Liver (tissue), 9 donors: Measurements from ENCODE around the gene SNX20. TPM values are rescaled to one million over a fixed set of nuclear protein-coding genes. Genes with fewer than 3 reads are reported as not detected.
A peak's percentile ranks its signal among the peaks of the same experiment; 100 is the strongest.

Experiments used
- DNase-seq: peaks from one replicate; pipeline ENCODE4 v3.0.0-alpha.2; 2017; ENCODE audit warnings: low spot score
- H3K27ac ChIP-seq, 2 donors: one replicate each; pipeline ENCODE4 v1.7.0; 2013; ENCODE audit warnings: inconsistent platforms in 2 of 2, low read length in 2 of 2, control low read depth in 1 of 2, low read depth in 1 of 2, mild to moderate bottlenecking in 1 of 2
- H3K27me3 ChIP-seq, 4 donors: one replicate each; pipeline versions ENCODE4 v1.6.1 to v1.7.0; 2013; ENCODE audit warnings: low read length in 3 of 4, inconsistent platforms in 1 of 4, mild to moderate bottlenecking in 1 of 4, moderate library complexity in 1 of 4; ENCODE audit not compliant: control insufficient read depth in 4 of 4, insufficient read depth in 4 of 4
- H3K36me3 ChIP-seq, 4 donors: one replicate each; pipeline versions ENCODE4 v1.6.1 to v1.7.0; 2013; ENCODE audit warnings: low read length in 3 of 4, mild to moderate bottlenecking in 3 of 4, low read depth in 1 of 4, moderate library complexity in 1 of 4; ENCODE audit not compliant: control insufficient read depth in 4 of 4, insufficient read depth in 3 of 4
- H3K4me1 ChIP-seq, 4 donors: one replicate each; pipeline versions ENCODE4 v1.6.1 to v1.7.0; 2013; ENCODE audit warnings: low read length in 3 of 4, mild to moderate bottlenecking in 3 of 4, moderate library complexity in 1 of 4; ENCODE audit not compliant: control insufficient read depth in 4 of 4, insufficient read depth in 4 of 4
- H3K4me3 ChIP-seq, 3 donors: one replicate each; pipeline versions ENCODE4 v1.6.1 to v1.7.0; 2013; ENCODE audit warnings: low read length in 3 of 3, control low read depth in 1 of 3, low read depth in 1 of 3, mild to moderate bottlenecking in 1 of 3
- H3K9ac ChIP-seq, 2 donors: one replicate each; pipeline ENCODE4 v1.7.0; 2013; ENCODE audit warnings: low read length in 2 of 2, mild to moderate bottlenecking in 2 of 2, moderate library complexity in 2 of 2, control low read depth in 1 of 2, low read depth in 1 of 2
- H3K9me3 ChIP-seq, 4 donors: one replicate each; pipeline versions ENCODE4 v1.6.1 to v1.7.0; 2013; ENCODE audit warnings: low read length in 3 of 4; ENCODE audit not compliant: control insufficient read depth in 4 of 4
- CTCF ChIP-seq: fragments of 150-350 bp; IDR thresholded peaks from 2 replicates; pipeline ENCODE4 v1.5.1; 2017; ENCODE audit warnings: improper control_type of control experiment, low read depth, low read length; ENCODE audit not compliant: missing input control
- EGR1 ChIP-seq, 2 donors: IDR thresholded peaks; 2 replicates each; pipeline ENCODE4 v1.6.1; 2016 to 2018; ENCODE audit warnings: antibody characterized with exemption in 2 of 2, low read depth in 2 of 2
- FOXA2 ChIP-seq: IDR thresholded peaks from 2 replicates; pipeline ENCODE4 v1.6.1; 2016; ENCODE audit warnings: antibody characterized with exemption
- GABPA ChIP-seq, 2 donors: IDR thresholded peaks in 1 of 2; conservative IDR thresholded peaks in 1 of 2; 2 replicates each; pipeline ENCODE4 v1.6.1; 2016; ENCODE audit warnings: antibody characterized with exemption in 2 of 2, mild to moderate bottlenecking in 1 of 2, moderate library complexity in 1 of 2
- HNF4A ChIP-seq, 2 donors: conservative IDR thresholded peaks; 2 replicates each; pipeline ENCODE4 v1.6.1; 2016; ENCODE audit warnings: antibody characterized with exemption in 2 of 2, mild to moderate bottlenecking in 2 of 2
- HNF4G ChIP-seq: IDR thresholded peaks from 2 replicates; pipeline ENCODE4 v1.6.1; 2016; ENCODE audit warnings: antibody characterized with exemption
- JUND ChIP-seq, 2 donors: IDR thresholded peaks; 2 replicates each; pipeline ENCODE4 v1.6.1; 2016; ENCODE audit warnings: antibody characterized with exemption in 2 of 2
- MAX ChIP-seq: IDR thresholded peaks from 2 replicates; pipeline ENCODE4 v1.6.1; 2016; ENCODE audit warnings: antibody characterized with exemption
- NR2F2 ChIP-seq: IDR thresholded peaks from 2 replicates; pipeline ENCODE4 v1.6.1; 2016; ENCODE audit warnings: antibody characterized with exemption
- RAD21 ChIP-seq, 2 donors: IDR thresholded peaks; 2 replicates each; pipeline ENCODE4 v1.6.1; 2016; ENCODE audit warnings: antibody characterized with exemption in 2 of 2, mild to moderate bottlenecking in 2 of 2
- RXRA ChIP-seq, 2 donors: IDR thresholded peaks; 2 replicates each; pipeline ENCODE4 v1.6.1; 2017 to 2018; ENCODE audit warnings: antibody characterized with exemption in 2 of 2, mild to moderate bottlenecking in 1 of 2
- SP1 ChIP-seq: IDR thresholded peaks from 2 replicates; pipeline ENCODE4 v1.6.1; 2018; ENCODE audit warnings: antibody characterized with exemption, mild to moderate bottlenecking
- TAF1 ChIP-seq: conservative IDR thresholded peaks from 2 replicates; pipeline ENCODE4 v1.6.1; 2016; ENCODE audit warnings: antibody characterized with exemption, mild to moderate bottlenecking
- YY1 ChIP-seq: IDR thresholded peaks from 2 replicates; pipeline ENCODE4 v1.6.1; 2016; ENCODE audit warnings: antibody characterized with exemption, mild to moderate bottlenecking
- WGBS: extraction: QIAGEN DNeasy Blood & Tissue Kit; methylation state at CpG from one replicate; pipeline ENCODE4 v1.1.7; 2013; 5-methylcytosine and 5-hydroxymethylcytosine counted together
- polyA plus RNA-seq, 2 donors: library from polyadenylated mRNA; stranded (reverse) in 1 of 2; unstranded in 1 of 2; fragments of 200-250 nt in 1 of 2; fragments of >200 nt in 1 of 2; fragmentation: Nextera tagmentation in 1 of 2; extraction: Ambion mirVana in 1 of 2; gene quantifications; one replicate each; pipeline versions ENCODE4 v1.2.1 to v1.2.3, GENCODE V29; 2013 to 2015
- total RNA-seq, 2 donors: library from RNA; depleted of rRNA; stranded (reverse); fragments of >200 nt; gene quantifications; one replicate each; pipeline ENCODE4 v1.2.3, GENCODE V29; 2014
- TF ChIP-seq, protein P1 (sequence below): IDR thresholded peaks from 2 replicates; pipeline ENCODE4 v1.6.1; 2016; ENCODE audit warnings: antibody characterized with exemption
- TF ChIP-seq, protein P2 (sequence below): IDR thresholded peaks from 2 replicates; pipeline ENCODE4 v1.6.1; 2016; ENCODE audit warnings: antibody characterized with exemption
- TF ChIP-seq, protein P3 (sequence below): IDR thresholded peaks from 2 replicates; pipeline ENCODE4 v1.6.1; 2016; ENCODE audit warnings: antibody characterized with exemption, mild to moderate bottlenecking
- donor health status: healthy.
- donor health status: healthy.
- donor health status: healthy.
- donor health status: healthy.
- donor health status: healthy.

Gene SNX20
- 1 to 10 TPM; 1.3 to 3.5 TPM for total RNA-seq
- under 1 TPM; 0.40 to 0.70 TPM for polyA plus RNA-seq

DNA sequence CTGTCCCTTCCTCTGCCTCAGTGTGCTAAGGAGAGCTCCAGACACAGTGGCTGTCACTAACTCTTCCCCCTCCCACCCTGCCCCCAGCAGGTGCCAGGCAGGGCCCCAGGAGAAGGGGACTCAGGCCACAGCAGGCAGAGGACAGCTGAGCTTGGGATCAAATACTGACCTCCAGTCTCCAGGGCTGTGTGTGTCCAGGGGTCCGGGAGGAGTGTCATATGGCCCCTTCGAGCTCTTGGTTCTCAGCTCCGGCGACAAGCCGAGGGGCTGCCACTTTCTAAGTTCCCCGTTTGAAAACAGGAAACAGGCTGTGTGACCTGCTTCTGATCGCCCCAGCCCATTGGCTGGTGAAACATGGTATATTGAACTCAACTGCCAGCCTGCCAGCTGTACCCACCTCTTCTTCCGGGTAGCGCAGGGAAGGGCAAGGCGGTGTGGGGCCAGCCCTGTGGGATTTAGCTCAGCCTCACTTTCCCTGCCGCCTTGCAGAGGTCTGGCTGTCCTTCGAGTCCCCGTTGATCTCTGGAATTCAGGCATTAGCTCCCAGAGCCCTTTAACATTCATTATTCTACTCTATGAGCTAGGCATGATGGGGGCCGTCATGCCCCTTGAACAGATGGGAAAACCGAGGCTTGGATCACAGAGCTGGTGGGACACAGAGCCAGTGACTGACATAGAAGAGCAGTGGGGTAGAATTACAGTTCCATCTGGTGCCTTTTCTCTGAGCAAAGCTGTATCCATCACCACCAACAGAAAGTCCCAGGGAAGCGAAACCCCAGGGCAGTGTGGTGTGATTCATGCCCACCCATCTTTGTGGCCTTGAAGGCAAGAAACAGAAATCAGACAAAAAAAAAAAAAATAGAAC lies at the start of gene SNX20:
Gene SNX20 (minus strand): TSS at position 292 of the 865 bp plus-strand sequence. CDS start 3,786 bp downstream, outside the sequence.
- Histone ChIP-seq H3K36me3 (no peaks in the 10 kb centered on the region), H3K9ac (peak within 1 kb of the TSS; percentile 22 to 27), H3K27me3 (no peaks in the 10 kb centered on the region), H3K9me3 (no peaks in the 10 kb centered on the region), H3K4me3 (peak within 1 kb of the TSS in 1 of 3 donors; percentile 21), H3K27ac (peak within 1 kb of the TSS in 1 of 2 donors; percentile 31), H3K4me1 (no peaks in the 10 kb centered on the region)
- no peak for DNase-seq
- no peak for TF ChIP-seq FOXA2
- TF ChIP-seq, protein P1, sequence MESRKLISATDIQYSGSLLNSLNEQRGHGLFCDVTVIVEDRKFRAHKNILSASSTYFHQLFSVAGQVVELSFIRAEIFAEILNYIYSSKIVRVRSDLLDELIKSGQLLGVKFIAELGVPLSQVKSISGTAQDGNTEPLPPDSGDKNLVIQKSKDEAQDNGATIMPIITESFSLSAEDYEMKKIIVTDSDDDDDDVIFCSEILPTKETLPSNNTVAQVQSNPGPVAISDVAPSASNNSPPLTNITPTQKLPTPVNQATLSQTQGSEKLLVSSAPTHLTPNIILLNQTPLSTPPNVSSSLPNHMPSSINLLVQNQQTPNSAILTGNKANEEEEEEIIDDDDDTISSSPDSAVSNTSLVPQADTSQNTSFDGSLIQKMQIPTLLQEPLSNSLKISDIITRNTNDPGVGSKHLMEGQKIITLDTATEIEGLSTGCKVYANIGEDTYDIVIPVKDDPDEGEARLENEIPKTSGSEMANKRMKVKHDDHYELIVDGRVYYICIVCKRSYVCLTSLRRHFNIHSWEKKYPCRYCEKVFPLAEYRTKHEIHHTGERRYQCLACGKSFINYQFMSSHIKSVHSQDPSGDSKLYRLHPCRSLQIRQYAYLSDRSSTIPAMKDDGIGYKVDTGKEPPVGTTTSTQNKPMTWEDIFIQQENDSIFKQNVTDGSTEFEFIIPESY, result no peak
- TF ChIP-seq, protein P2, sequence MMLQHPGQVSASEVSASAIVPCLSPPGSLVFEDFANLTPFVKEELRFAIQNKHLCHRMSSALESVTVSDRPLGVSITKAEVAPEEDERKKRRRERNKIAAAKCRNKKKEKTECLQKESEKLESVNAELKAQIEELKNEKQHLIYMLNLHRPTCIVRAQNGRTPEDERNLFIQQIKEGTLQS, result no peak
- TF ChIP-seq RAD21 (IDR thresholded peaks at IDR 0.05), result no peak
- no peak for TF ChIP-seq TAF1
- TF ChIP-seq GABPA (IDR thresholded peaks at IDR 0.05 in 1 of 2, conservative IDR thresholded peaks at IDR 0.05 in 1 of 2), result no peak
- TF ChIP-seq MAX, result no peak
- no peak for TF ChIP-seq SP1
- no peak for TF ChIP-seq EGR1 (IDR thresholded peaks at IDR 0.05; ENCODE audit: low read depth in 2 of 2)
- no peak for TF ChIP-seq NR2F2
- TF ChIP-seq RXRA (IDR thresholded peaks at IDR 0.05), result no peak
- 74% methylated on average over 16 of the region's 16 CpGs for WGBS

GRCh38 chr16:50724306-50724705 lies 43.2 kb upstream of the SNX20 start:
- Histone ChIP-seq H3K9ac (no peak overlapping the region), H3K27ac (no peak overlapping the region), H3K4me3 (no peak overlapping the region), H3K27me3 (no peaks in the 10 kb centered on the region), H3K4me1 (no peaks in the 10 kb centered on the region), H3K36me3 (peaks cover 0 to 2% (median 0%) of the 10 kb centered on the region in 4 donors), H3K9me3 (no peaks in the 10 kb centered on the region)
- TF ChIP-seq EGR1 (IDR thresholded peaks at IDR 0.05; ENCODE audit: low read depth in 2 of 2), result no peak
- no peak for TF ChIP-seq CTCF
- no peak for TF ChIP-seq MAX
- TF ChIP-seq, protein P1, result no peak
- TF ChIP-seq RXRA (IDR thresholded peaks at IDR 0.05), result no peak
- TF ChIP-seq GABPA (IDR thresholded peaks at IDR 0.05 in 1 of 2, conservative IDR thresholded peaks at IDR 0.05 in 1 of 2), result no peak
- TF ChIP-seq NR2F2, result no peak
- no peak for TF ChIP-seq FOXA2
- TF ChIP-seq YY1, result no peak
- TF ChIP-seq HNF4G, result no peak
- TF ChIP-seq, protein P2, result no peak
- no peak for TF ChIP-seq HNF4A (conservative IDR thresholded peaks at IDR 0.05)
- TF ChIP-seq, protein P3, sequence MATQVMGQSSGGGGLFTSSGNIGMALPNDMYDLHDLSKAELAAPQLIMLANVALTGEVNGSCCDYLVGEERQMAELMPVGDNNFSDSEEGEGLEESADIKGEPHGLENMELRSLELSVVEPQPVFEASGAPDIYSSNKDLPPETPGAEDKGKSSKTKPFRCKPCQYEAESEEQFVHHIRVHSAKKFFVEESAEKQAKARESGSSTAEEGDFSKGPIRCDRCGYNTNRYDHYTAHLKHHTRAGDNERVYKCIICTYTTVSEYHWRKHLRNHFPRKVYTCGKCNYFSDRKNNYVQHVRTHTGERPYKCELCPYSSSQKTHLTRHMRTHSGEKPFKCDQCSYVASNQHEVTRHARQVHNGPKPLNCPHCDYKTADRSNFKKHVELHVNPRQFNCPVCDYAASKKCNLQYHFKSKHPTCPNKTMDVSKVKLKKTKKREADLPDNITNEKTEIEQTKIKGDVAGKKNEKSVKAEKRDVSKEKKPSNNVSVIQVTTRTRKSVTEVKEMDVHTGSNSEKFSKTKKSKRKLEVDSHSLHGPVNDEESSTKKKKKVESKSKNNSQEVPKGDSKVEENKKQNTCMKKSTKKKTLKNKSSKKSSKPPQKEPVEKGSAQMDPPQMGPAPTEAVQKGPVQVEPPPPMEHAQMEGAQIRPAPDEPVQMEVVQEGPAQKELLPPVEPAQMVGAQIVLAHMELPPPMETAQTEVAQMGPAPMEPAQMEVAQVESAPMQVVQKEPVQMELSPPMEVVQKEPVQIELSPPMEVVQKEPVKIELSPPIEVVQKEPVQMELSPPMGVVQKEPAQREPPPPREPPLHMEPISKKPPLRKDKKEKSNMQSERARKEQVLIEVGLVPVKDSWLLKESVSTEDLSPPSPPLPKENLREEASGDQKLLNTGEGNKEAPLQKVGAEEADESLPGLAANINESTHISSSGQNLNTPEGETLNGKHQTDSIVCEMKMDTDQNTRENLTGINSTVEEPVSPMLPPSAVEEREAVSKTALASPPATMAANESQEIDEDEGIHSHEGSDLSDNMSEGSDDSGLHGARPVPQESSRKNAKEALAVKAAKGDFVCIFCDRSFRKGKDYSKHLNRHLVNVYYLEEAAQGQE, result no peak
- no peak for TF ChIP-seq TAF1
- TF ChIP-seq RAD21 (IDR thresholded peaks at IDR 0.05), result no peak
- no peak for TF ChIP-seq JUND (IDR thresholded peaks at IDR 0.05)
- DNase-seq, result no peak
